ENCODE measurements around the gene L2HGDH.
A peak's percentile ranks its signal among the peaks of the same experiment; 100 is the strongest.
"Not testable (repeated sequence)": the region's sequence is repeated elsewhere in the genome, so short reads cannot be mapped to it uniquely, and the experiment has no call there.

Gene L2HGDH

DNA sequence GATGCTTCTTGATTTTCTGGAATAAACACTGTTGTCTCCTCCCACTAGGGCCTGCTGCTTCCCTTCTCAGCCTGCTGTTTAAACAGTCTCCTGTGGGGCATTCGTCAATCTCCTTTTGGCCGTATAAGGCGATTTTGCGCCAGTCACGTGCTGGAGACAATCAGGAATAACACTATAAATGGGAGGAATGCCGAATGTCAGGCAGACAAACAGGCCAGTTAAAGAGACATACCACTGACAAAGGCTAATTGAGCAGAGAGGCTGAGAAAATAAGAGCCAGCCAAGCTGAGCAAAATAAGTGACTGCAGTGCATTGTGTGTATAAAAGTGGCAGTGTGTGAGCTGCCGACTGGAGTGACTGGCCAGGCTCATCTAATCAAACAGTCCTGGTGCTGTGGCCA, 23.4 kb upstream of the L2HGDH start:
- Histone ChIP-seq H3K4me1 (ENCODE audit: control insufficient read depth, insufficient read depth, low read length) (peaks cover 13% of the 10 kb centered on the region), H3K4me3 (ENCODE audit: low read length) (no peak overlapping the region), H3K27me3 (ENCODE audit: control insufficient read depth, insufficient read depth, low read length) (no peaks in the 10 kb centered on the region), H3K36me3 (ENCODE audit: control insufficient read depth, insufficient read depth, low read length) (peaks cover 3% of the 10 kb centered on the region), H3K9ac (ENCODE audit: low read length) (no peak overlapping the region), H3K27ac (ENCODE audit: low read depth, low read length) (peak overlapping the region; percentile 62)

DNA sequence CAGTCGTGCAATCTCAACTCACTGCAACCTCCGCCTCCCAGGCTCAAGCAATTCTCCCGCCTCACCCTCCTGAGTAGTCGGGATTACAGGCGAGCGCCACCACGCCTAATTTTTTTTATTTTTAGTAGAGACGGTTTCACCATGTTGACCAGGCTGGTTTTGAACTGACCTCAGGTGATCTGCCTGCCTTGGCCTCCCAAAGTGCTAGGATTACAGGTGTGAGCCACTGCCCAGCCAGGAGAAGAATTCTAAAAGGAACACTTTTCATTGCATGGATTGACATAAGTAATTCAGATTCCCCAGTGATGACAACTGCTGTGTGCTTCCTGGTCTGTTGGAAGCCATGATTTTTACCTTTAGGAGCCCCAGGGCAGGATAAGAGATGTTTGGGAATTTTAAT, 22.2 kb upstream of the L2HGDH start:
- Histone ChIP-seq H3K27ac (ENCODE audit: low read depth, low read length) (no peak overlapping the region), H3K9ac (ENCODE audit: low read length) (no peak overlapping the region), H3K27me3 (ENCODE audit: control insufficient read depth, insufficient read depth, low read length) (no peaks in the 10 kb centered on the region), H3K4me1 (ENCODE audit: control insufficient read depth, insufficient read depth, low read length) (peaks cover 13% of the 10 kb centered on the region), H3K36me3 (ENCODE audit: control insufficient read depth, insufficient read depth, low read length) (peaks cover 4% of the 10 kb centered on the region), H3K4me3 (ENCODE audit: low read length) (no peak overlapping the region)

DNA sequence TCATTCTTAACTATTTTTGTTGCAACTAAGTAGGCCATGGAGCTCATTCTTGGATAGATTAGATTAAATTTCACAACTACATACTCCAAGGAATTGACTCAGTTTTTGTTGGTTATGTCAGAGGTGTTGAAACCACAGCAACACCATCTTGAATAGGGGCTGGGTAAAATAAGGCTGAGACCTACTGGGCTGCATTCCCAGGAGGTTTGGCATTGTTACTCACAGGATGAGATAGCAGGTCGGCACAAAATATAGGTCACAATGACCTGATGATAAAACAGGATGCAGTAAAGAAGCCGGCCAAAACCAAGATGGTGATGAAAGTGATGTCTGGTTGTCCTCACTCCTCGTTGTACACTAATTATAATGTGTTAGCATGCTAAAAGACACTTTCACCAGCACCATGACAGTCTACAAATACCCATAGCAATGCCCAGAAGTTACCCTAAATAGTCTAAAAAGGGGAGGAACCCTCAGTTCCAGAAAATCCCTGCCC, 21.0 kb upstream of the L2HGDH start:
- peaks cover 13% of the 10 kb centered on the region for H3K4me1 ChIP-seq (ENCODE audit: control insufficient read depth, insufficient read depth, low read length)
- peaks cover 4% of the 10 kb centered on the region for H3K36me3 ChIP-seq (ENCODE audit: control insufficient read depth, insufficient read depth, low read length)
- H3K27me3 ChIP-seq (ENCODE audit: control insufficient read depth, insufficient read depth, low read length), result no peaks in the 10 kb centered on the region
- H3K27ac ChIP-seq (ENCODE audit: low read depth, low read length), result no peak overlapping the region
- H3K9ac ChIP-seq (ENCODE audit: low read length), result no peak overlapping the region
- no peak overlapping the region for H3K4me3 ChIP-seq (ENCODE audit: low read length)

DNA sequence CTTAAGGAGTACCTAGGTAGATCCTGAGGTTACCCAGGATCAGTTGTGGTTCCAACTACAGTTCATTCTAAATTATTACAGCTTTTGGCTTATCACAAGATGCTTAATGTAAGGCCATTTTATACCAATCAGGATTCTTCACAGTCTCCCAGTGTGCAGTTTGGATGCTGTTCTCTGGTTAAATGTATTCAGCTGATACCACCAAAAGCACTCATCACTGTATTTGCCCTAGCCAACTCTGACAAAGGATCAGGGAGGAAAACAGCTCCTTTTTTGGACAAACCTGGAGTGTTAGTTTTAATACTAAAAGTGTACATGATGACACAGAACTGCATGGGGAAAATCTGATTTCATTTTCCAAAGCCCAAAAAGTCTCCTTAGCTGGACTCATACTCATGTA, 19.6 kb upstream of the L2HGDH start:
- no peak overlapping the region for H3K9ac ChIP-seq (ENCODE audit: low read length)
- H3K36me3 ChIP-seq (ENCODE audit: control insufficient read depth, insufficient read depth, low read length), result peaks cover 4% of the 10 kb centered on the region
- peaks cover 13% of the 10 kb centered on the region for H3K4me1 ChIP-seq (ENCODE audit: control insufficient read depth, insufficient read depth, low read length)
- no peaks in the 10 kb centered on the region for H3K27me3 ChIP-seq (ENCODE audit: control insufficient read depth, insufficient read depth, low read length)
- H3K4me3 ChIP-seq (ENCODE audit: low read length), result no peak overlapping the region
- no peak overlapping the region for H3K27ac ChIP-seq (ENCODE audit: low read depth, low read length)

DNA sequence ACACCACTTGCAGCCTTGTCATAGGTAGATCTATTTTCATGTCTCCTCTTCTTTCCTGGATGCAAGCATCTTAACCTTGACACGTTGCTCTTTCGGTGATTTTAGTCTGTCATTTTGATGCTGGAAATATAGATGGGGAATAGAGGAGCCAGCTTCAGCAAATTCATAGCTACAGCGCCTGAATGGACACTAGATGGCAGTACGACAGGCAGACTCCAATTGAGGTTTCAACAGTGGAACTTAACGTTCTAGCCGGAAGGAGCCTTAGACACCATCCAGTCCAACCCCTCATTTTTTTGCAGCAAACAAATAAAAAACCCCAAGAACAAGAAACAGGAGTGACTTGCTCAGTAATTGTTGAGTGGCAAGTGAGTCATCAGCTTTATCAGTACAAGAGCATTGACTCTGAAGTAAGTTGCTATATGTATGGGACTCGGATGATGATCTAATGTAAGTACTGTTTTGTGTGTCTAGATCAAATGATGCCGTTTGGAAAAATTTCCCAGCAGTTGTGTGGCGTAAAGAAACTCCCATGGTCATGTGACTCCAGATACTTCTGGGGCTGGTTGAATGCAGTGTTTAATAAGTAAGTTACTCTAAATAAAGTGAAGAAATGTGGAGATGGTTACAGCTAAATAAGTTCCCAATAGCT, 9.1 kb upstream of the L2HGDH start:
- Histone ChIP-seq H3K27ac (ENCODE audit: low read depth, low read length) (peak overlapping the region; percentile 76), H3K4me1 (ENCODE audit: control insufficient read depth, insufficient read depth, low read length) (peaks cover 4% of the 10 kb centered on the region), H3K9ac (ENCODE audit: low read length) (no peak overlapping the region), H3K27me3 (ENCODE audit: control insufficient read depth, insufficient read depth, low read length) (no peaks in the 10 kb centered on the region), H3K36me3 (ENCODE audit: control insufficient read depth, insufficient read depth, low read length) (peaks cover 2% of the 10 kb centered on the region), H3K4me3 (ENCODE audit: low read length) (peak overlapping the region; percentile 7)

DNA sequence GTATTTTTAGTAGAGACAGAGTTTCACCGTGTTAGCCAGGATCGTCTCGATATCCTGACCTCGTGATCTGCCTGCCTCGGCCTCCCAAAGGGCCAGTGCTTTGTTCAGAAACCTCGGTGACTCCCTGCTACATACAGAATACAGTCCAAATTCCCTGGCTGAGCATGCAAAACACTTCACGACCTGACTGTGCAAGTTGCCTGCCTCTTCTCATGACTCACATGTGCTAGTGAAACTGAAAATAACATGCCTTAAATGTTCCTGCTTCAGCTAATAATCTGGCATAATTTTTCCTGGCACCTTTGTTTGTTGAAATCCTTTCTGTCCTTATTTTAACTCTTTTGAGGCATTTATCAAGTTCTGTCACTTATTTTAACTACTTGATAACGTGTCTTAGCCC, 8.3 kb upstream of the L2HGDH start:
- no peak overlapping the region for H3K9ac ChIP-seq (ENCODE audit: low read length)
- no peaks in the 10 kb centered on the region for H3K27me3 ChIP-seq (ENCODE audit: control insufficient read depth, insufficient read depth, low read length)
- no peak overlapping the region for H3K4me3 ChIP-seq (ENCODE audit: low read length)
- peak overlapping the region; percentile 58 for H3K27ac ChIP-seq (ENCODE audit: low read depth, low read length)
- H3K4me1 ChIP-seq (ENCODE audit: control insufficient read depth, insufficient read depth, low read length), result peaks cover 4% of the 10 kb centered on the region
- H3K36me3 ChIP-seq (ENCODE audit: control insufficient read depth, insufficient read depth, low read length), result peaks cover 2% of the 10 kb centered on the region

DNA sequence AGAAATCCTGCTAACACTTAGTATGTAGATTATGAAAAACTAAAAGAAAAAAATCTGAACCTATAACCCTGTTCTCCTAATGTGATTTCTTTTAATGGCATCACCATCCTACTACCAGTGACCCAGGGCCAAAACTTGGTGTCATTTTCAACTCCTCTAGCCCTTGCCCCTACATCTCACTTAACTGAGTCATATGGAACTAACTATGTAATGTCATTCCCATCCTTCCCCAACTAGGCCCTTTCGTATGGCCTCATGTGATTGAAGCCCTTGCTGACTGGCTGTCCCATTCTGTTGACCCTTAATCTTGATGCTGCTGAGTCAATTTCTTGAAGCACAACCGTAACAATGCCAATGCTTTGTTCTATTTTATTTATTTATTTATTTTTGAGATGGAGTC, 7.7 kb upstream of the L2HGDH start:
- no peak overlapping the region for H3K27ac ChIP-seq (ENCODE audit: low read depth, low read length)
- no peak overlapping the region for H3K9ac ChIP-seq (ENCODE audit: low read length)
- H3K4me3 ChIP-seq (ENCODE audit: low read length), result no peak overlapping the region
- H3K27me3 ChIP-seq (ENCODE audit: control insufficient read depth, insufficient read depth, low read length), result no peaks in the 10 kb centered on the region
- peaks cover 2% of the 10 kb centered on the region for H3K36me3 ChIP-seq (ENCODE audit: control insufficient read depth, insufficient read depth, low read length)
- H3K4me1 ChIP-seq (ENCODE audit: control insufficient read depth, insufficient read depth, low read length), result peaks cover 4% of the 10 kb centered on the region

DNA sequence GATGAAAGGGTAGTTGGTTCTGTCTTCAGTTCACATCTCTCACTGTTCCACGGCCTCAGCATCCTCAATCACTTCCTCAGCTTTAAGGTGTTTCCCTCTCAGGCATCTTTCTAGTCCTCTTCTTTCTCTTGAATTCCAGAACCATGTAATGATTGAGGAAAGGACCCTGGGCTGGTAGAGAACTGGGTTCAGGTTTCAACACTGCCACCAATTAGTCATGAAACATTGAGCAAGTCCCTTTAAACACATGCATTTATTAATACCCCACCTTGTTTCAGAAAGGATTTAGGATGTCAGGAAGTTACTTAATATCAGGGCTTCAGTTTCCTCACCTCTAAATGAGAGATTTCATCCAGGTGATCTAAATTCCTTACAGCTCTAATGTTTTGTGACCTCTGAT, 7.3 kb upstream of the L2HGDH start:
- H3K4me3 ChIP-seq (ENCODE audit: low read length), result no peak overlapping the region
- H3K36me3 ChIP-seq (ENCODE audit: control insufficient read depth, insufficient read depth, low read length), result peaks cover 2% of the 10 kb centered on the region
- no peak overlapping the region for H3K27ac ChIP-seq (ENCODE audit: low read depth, low read length)
- H3K4me1 ChIP-seq (ENCODE audit: control insufficient read depth, insufficient read depth, low read length), result peaks cover 4% of the 10 kb centered on the region
- H3K27me3 ChIP-seq (ENCODE audit: control insufficient read depth, insufficient read depth, low read length), result no peaks in the 10 kb centered on the region
- H3K9ac ChIP-seq (ENCODE audit: low read length), result no peak overlapping the region

DNA sequence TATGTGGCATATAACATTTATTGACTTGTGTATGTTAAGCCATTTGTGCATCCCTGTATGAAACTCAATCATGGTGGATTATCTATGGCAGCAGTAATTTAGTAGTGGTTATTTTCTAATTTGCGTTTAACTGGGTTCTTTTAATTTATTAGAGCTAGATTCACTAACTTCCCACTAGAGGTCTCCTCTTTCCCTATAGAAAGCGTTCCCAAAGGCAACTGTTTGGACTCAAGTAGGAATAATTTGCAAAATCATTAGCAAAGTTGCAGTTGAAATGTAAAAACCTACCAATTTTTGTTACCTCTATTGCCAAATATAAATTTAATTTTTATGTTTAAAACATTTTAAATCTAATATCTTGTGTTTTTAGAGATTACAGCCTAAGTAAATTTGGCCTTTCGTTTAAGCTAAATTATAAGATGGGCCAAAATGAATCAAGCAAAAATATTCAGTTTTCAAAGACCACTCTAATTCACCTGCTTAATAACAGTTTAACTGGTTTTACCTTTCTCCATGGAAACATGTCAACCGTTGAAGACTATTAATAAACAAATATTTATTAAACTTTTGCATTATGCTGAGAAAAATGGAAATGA, 6.1 kb upstream of the L2HGDH start:
- Histone ChIP-seq H3K36me3 (ENCODE audit: control insufficient read depth, insufficient read depth, low read length) (peaks cover 2% of the 10 kb centered on the region), H3K27me3 (ENCODE audit: control insufficient read depth, insufficient read depth, low read length) (no peaks in the 10 kb centered on the region), H3K27ac (ENCODE audit: low read depth, low read length) (no peak overlapping the region), H3K4me1 (ENCODE audit: control insufficient read depth, insufficient read depth, low read length) (peaks cover 6% of the 10 kb centered on the region), H3K4me3 (ENCODE audit: low read length) (no peak overlapping the region), H3K9ac (ENCODE audit: low read length) (no peak overlapping the region)

DNA sequence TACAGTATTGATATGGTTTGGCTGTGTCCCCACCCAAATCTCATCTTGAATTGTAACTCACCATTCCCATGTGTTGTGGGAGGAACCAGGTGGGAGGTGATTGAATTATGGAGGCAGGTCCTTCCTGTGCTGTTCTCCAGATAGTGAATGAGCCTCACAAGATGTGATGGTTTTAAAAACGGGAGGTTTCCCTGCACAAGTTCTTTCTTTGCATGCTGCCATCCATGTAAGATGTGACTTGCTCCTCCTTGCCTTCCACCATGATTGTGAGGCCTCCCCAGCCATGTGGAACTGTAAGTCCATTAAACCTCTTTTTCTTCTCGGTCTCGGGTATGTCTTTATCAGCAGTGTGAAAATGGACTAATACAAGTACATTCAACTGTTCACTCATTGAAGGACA, 2.1 kb upstream of the L2HGDH start:
- H3K36me3 ChIP-seq (ENCODE audit: control insufficient read depth, insufficient read depth, low read length); H3K9ac ChIP-seq (ENCODE audit: low read length); H3K4me1 ChIP-seq (ENCODE audit: control insufficient read depth, insufficient read depth, low read length); H3K27me3 ChIP-seq (ENCODE audit: control insufficient read depth, insufficient read depth, low read length); H3K4me3 ChIP-seq (ENCODE audit: low read length); H3K27ac ChIP-seq (ENCODE audit: low read depth, low read length): not testable (repeated sequence)

DNA sequence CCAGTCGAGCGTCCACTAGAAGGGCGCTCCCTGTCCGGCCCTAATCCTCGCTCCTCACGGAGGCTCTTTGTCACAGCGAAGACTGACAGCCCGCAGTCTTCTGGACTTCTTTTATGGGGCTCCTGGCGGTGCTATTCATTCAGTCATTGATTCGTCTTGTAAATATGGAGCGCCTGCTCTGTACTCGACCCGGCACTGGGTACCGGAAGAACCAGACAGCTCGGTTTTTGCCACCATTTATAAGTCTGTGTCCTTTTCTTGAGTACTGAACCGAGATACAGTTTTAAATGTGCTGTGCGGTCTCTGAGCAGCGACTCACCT, 665 bp upstream of the L2HGDH start:
- peak overlapping the region; percentile 69 for H3K4me3 ChIP-seq (ENCODE audit: low read length)
- H3K27ac ChIP-seq (ENCODE audit: low read depth, low read length), result peak overlapping the region; percentile 97
- peaks cover 8% of the 10 kb centered on the region for H3K4me1 ChIP-seq (ENCODE audit: control insufficient read depth, insufficient read depth, low read length)
- H3K9ac ChIP-seq (ENCODE audit: low read length), result peak overlapping the region; percentile 80
- H3K27me3 ChIP-seq (ENCODE audit: control insufficient read depth, insufficient read depth, low read length), result no peaks in the 10 kb centered on the region
- H3K36me3 ChIP-seq (ENCODE audit: control insufficient read depth, insufficient read depth, low read length), result no peaks in the 10 kb centered on the region

DNA sequence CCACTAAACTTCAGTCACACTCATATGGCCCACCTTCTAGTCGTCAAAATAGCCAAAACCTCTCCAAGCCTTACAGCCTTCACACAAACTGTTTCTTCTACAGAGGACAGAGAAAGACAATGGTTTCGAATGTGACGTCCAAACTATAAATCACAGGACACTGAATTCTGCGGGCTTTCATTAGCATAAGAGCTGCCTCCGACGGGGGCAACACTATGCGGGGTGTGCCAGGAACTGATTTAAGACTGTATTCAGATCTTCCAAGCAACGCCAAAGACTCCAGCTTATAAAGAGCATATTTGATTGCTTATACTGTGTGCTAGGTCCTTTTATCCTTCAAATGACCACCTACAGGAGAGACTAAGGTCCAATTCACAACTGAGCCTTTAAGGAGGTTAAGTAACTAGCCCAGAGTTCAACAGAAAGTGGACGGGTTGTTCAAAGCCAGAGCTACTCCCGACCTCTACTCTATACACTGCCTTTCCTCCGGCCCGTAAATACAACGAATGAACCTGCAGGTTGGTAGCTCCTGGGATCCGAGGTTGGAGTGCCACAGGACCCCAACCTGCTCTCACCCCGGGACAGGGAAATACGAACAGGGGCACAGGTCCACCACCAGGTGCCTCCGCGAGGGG, 575 bp downstream of the L2HGDH start:
- peaks cover 8% of the 10 kb centered on the region for H3K4me1 ChIP-seq (ENCODE audit: control insufficient read depth, insufficient read depth, low read length)
- peak overlapping the region; percentile 97 for H3K27ac ChIP-seq (ENCODE audit: low read depth, low read length)
- peak overlapping the region; percentile 69 for H3K4me3 ChIP-seq (ENCODE audit: low read length)
- no peaks in the 10 kb centered on the region for H3K36me3 ChIP-seq (ENCODE audit: control insufficient read depth, insufficient read depth, low read length)
- H3K27me3 ChIP-seq (ENCODE audit: control insufficient read depth, insufficient read depth, low read length), result no peaks in the 10 kb centered on the region
- H3K9ac ChIP-seq (ENCODE audit: low read length), result peak overlapping the region; percentile 6

DNA sequence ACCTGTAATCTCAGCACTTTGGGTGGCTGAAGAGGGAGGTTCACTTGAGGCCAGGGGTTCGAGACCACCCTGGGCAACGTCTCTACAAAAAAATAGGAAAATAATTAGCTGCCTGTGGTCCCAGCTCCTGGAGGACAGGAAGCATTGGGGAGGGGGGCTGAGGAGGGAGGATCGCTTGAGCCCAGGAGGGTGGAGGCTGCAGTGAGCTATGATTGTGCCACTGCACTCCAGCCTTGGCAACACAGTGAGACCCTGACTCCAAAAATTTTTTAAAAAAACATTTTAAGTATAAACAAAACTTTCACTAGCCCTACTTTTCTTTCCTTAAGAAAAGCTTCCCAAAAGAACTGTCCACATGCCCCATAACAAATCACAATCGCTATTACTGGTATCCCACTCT, 1.6 kb downstream of the L2HGDH start:
- Histone ChIP-seq H3K4me3 (ENCODE audit: low read length) (no peak overlapping the region), H3K9ac (ENCODE audit: low read length) (no peak overlapping the region), H3K4me1 (ENCODE audit: control insufficient read depth, insufficient read depth, low read length) (peaks cover 8% of the 10 kb centered on the region), H3K27me3 (ENCODE audit: control insufficient read depth, insufficient read depth, low read length) (no peaks in the 10 kb centered on the region), H3K27ac (ENCODE audit: low read depth, low read length) (no peak overlapping the region), H3K36me3 (ENCODE audit: control insufficient read depth, insufficient read depth, low read length) (no peaks in the 10 kb centered on the region)
